ENCODE results near the gene TIMM50.

TIMM50 gene

DNA sequence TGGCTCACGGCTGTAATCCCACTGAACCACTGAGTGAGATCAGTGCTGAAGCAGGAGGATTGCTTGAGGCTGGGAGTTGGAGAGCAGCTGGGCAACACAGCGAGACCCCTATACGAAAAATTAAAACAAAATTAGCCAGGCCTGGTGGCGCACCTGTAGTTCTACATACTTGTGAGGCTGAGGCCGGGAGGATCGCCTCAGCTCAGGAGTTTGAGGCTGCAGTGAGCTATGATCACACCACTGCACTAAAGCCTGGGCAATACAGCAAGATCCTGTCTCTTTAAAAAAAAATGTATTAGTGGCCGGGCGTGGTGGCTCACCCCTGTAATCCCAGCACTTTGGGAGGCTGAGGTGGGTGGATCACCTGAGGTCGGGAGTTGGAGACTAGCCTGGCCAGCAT lies 28.0 kb downstream of the TIMM50 start:
- TF ChIP-seq, protein P1, sequence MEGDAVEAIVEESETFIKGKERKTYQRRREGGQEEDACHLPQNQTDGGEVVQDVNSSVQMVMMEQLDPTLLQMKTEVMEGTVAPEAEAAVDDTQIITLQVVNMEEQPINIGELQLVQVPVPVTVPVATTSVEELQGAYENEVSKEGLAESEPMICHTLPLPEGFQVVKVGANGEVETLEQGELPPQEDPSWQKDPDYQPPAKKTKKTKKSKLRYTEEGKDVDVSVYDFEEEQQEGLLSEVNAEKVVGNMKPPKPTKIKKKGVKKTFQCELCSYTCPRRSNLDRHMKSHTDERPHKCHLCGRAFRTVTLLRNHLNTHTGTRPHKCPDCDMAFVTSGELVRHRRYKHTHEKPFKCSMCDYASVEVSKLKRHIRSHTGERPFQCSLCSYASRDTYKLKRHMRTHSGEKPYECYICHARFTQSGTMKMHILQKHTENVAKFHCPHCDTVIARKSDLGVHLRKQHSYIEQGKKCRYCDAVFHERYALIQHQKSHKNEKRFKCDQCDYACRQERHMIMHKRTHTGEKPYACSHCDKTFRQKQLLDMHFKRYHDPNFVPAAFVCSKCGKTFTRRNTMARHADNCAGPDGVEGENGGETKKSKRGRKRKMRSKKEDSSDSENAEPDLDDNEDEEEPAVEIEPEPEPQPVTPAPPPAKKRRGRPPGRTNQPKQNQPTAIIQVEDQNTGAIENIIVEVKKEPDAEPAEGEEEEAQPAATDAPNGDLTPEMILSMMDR (IDR thresholded peaks at IDR 0.05; ENCODE audit: borderline replicate concordance, control extremely low read depth, extremely low read depth, insufficient read depth, missing control alignments): no peak
- in situ Hi-C loops (cut with MboI; ENCODE audit: low sequenced_read_pairs, unreplicated experiment): no loop called here
- DNase-seq (ENCODE audit: low spot score): no peak

DNA sequence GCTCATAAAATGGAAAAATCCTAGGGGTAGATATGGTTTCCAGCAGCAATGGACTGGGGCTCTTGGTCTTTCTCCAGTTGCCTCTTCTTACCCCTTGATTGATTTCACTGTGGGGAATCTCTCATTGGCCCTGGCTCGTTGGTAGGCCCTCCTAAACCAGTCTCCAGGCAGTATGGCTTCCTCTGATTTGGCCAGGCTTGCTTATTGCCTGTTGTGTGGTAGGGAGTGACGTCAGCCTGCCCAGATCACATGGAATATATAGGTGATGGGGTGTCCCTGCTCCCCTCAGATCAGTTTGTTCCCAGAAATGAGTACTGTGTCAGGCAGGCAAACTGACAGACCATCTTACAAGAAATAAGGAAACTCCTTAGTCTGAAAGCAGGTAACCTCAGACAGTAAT lies 28.6 kb downstream of the TIMM50 start:
- TF ChIP-seq, protein P1 (IDR thresholded peaks at IDR 0.05; ENCODE audit: borderline replicate concordance, control extremely low read depth, extremely low read depth, insufficient read depth, missing control alignments): no peak
- in situ Hi-C loops (cut with MboI; ENCODE audit: low sequenced_read_pairs, unreplicated experiment): no loop called here
- no peak for DNase-seq (ENCODE audit: low spot score)

DNA sequence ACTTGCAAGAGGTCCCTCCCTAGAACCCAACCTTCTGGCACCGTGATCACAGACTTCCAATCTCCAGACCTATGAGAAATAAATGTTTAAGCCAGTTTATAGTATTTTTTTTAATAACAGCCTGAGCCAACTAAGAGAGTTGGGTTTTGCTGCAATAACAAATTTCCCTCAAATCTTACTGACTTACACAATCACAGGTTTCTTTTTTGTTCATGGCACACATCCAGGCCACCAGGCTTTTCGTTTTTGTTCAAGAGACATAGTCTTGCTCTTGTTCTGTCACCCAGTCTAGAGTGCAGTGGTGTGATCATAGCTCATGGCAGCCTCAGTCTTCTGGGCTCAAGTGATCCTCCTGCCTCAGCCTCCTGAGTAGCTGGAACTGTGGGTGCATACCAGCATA lies 32.4 kb downstream of the TIMM50 start:
- no peak for DNase-seq (ENCODE audit: low spot score)
- TF ChIP-seq, protein P1 (IDR thresholded peaks at IDR 0.05; ENCODE audit: borderline replicate concordance, control extremely low read depth, extremely low read depth, insufficient read depth, missing control alignments): no peak
- in situ Hi-C loops (cut with MboI; ENCODE audit: low sequenced_read_pairs, unreplicated experiment): no loop called here

GRCh38 chr19:39514840-39515550 lies 34.4 kb downstream of the TIMM50 start, which contains the start of gene SELENOV:
Gene SELENOV (plus strand): TSS chr19:39515139. CDS start chr19:39515213, 74 bp downstream.
- DNase-seq (ENCODE audit: low spot score): peak; percentile 54
- TF ChIP-seq, protein P1 (IDR thresholded peaks at IDR 0.05; ENCODE audit: borderline replicate concordance, control extremely low read depth, extremely low read depth, insufficient read depth, missing control alignments): no peak
- in situ Hi-C loops (cut with MboI; ENCODE audit: low sequenced_read_pairs, unreplicated experiment): no loop called here

- no peak for DNase-seq (ENCODE audit: low spot score)
These were observed 35.0 kb downstream of the TIMM50 start for GRCh38 chr19:39515551-39516191.

GRCh38 chr19:39516270-39516669 lies 35.6 kb downstream of the TIMM50 start:
- DNase-seq (ENCODE audit: low spot score): no peak
- in situ Hi-C loops (cut with MboI; ENCODE audit: low sequenced_read_pairs, unreplicated experiment): no loop called here
- TF ChIP-seq, protein P1 (IDR thresholded peaks at IDR 0.05; ENCODE audit: borderline replicate concordance, control extremely low read depth, extremely low read depth, insufficient read depth, missing control alignments): no peak

More at GRCh38 chr19:39515551-39516191, 35.0 kb downstream of the TIMM50 start:
- in situ Hi-C loops (cut with MboI; ENCODE audit: low sequenced_read_pairs, unreplicated experiment): no loop called here
- TF ChIP-seq, protein P1 (IDR thresholded peaks at IDR 0.05; ENCODE audit: borderline replicate concordance, control extremely low read depth, extremely low read depth, insufficient read depth, missing control alignments): no peak

Measured in GM13976 (cell line).